Measurements from ENCODE around the gene ACTL8.

- TF ChIP-seq CTCF (conservative IDR thresholded peaks at IDR 0.05 in 1 of 2, IDR thresholded peaks at IDR 0.05 in 1 of 2; ENCODE audit: low read depth in 1 of 2, low read length in 2 of 2) (no peak), EZH2 (IDR thresholded peaks at IDR 0.05; ENCODE audit: low read length, missing control alignments) (no peak)
These were observed 15.8 kb downstream of the ACTL8 start for GRCh38 chr1:17770983-17771382.
